ENCODE results near the gene C1orf35.

- no peak for TF ChIP-seq NFRKB (IDR thresholded peaks at IDR 0.05)
- no peak for TF ChIP-seq SUZ12 (IDR thresholded peaks at IDR 0.05)
- no peak for TF ChIP-seq SP1 (IDR thresholded peaks at IDR 0.05)
- no peak for TF ChIP-seq FOXK2 (IDR thresholded peaks at IDR 0.05)
- TF ChIP-seq TARDBP (IDR thresholded peaks at IDR 0.05), result no peak
- 0 out of 2 replicates have a peak, but pooled peaks have one; percentile 34 for TF ChIP-seq HDGF (IDR thresholded peaks at IDR 0.05; ENCODE audit: borderline replicate concordance)
- no peak for TF ChIP-seq ZNF384 (IDR thresholded peaks at IDR 0.05)
- no peak for TF ChIP-seq BHLHE40 (IDR thresholded peaks at IDR 0.05; ENCODE audit: borderline replicate concordance)
- TF ChIP-seq FOXM1 (IDR thresholded peaks at IDR 0.05; ENCODE audit: borderline replicate concordance), result no peak
- no peak for TF ChIP-seq LEF1 (IDR thresholded peaks at IDR 0.05; ENCODE audit: borderline replicate concordance)
- TF ChIP-seq FOXA1 (IDR thresholded peaks at IDR 0.05), result no peak
Observed at GRCh38 chr1:228096416-228097332, 6.5 kb downstream of the C1orf35 start.

All from HEK293T (cell line).